NCI-H345 (cell line): Measurements from ENCODE around the gene FGF22.
"Not testable (repeated sequence)": the region's sequence is repeated elsewhere in the genome, so short reads cannot be mapped to it uniquely, and the experiment has no call there.

Experiments used
- DNase-seq: peaks from one replicate; lab custom pipeline; 2025; lab: John Stamatoyannopoulos, UW

FGF22 gene

DNA sequence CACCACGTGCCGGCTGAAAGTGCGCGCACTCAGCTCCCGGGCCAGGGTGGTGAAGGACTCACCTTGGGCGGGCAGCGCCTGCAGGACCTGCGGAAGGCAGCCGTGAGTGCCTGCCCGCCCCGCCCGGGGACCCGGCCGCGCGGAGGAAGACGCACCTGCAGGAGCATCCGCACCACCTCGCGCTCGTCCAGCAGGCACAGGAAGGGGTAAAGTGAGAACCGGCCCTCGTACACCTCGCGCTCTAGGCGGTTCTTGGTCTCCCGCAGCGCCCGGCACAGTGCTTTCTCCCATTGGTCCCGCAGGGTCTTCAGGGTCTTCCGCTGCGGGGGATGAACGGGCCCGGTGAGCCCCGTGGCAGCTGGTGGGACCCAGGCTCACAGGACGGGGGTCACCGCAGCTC, 17.0 kb upstream of the FGF22 start:
- DNase-seq, result no peak

GRCh38 chr19:623175-623916, 16.3 kb upstream of the FGF22 start:
- no peak for DNase-seq

DNA sequence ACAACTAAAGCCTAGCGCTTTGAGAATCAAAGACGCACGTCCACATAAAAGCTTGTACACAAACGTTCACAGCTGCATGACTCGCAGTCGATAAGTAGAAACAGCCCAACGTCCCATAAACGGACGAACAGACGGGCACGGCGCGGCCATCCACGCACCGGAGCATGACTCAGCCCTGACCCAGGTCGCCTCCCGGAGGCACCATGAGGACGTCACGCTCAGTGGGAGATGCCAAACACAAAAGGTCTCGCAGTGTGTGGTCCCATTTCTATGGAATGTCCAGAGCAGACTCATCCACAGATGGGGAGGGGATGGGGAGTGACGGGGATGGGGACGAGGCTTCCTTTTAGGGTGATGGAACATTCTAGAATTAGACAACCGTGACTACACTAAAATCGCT, 15.7 kb upstream of the FGF22 start:
- DNase-seq, result no peak

GRCh38 chr19:624433-625109, 15.1 kb upstream of the FGF22 start:
- DNase-seq, result no peak

GRCh38 chr19:625257-625656, 14.4 kb upstream of the FGF22 start:
- no peak for DNase-seq

DNA sequence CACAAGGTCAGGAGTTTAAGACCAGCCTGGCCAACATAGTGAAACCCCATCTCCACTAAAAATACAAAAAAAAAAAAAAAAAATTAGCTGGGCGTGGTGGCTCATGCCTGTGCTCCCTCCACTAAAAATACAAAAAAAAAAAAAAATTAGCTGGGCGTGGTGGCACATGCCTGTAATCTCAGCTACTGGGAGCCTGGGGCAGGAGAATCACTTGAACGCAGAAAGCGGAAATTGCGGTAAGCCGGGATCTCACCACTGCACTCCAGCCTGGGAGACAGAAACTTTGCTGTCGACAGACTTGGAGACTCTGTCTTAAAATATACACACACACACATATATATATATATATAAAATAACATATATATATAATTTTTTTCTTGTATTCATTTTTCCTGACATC, 13.1 kb upstream of the FGF22 start:
- DNase-seq, result not testable (repeated sequence)

GRCh38 chr19:628168-628567, 11.5 kb upstream of the FGF22 start:
- DNase-seq, result no peak

DNA sequence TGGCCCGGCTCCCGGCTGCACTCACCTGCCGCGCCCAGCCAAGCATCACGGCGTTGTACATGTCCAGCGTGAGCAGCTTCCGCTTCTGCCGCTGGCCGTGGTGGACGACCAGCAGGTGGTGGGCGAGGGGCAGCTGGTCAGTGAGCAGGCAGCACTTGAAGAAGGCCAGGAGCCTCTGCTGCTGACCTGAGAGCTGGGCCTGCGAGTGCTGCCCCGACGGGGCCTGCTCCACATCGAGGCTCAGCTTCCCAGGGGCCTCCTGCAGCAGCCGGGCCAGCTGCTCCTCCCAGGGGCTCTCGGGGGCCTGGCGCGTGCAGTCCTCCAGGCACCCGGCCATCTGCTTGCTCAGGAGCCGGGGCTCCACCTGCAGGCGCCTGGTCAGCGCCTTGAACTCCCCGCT, 10.2 kb upstream of the FGF22 start:
- not testable (repeated sequence) for DNase-seq

- DNase-seq, result no peak
Measured at GRCh38 chr19:629961-630714, 9.5 kb upstream of the FGF22 start.

DNA sequence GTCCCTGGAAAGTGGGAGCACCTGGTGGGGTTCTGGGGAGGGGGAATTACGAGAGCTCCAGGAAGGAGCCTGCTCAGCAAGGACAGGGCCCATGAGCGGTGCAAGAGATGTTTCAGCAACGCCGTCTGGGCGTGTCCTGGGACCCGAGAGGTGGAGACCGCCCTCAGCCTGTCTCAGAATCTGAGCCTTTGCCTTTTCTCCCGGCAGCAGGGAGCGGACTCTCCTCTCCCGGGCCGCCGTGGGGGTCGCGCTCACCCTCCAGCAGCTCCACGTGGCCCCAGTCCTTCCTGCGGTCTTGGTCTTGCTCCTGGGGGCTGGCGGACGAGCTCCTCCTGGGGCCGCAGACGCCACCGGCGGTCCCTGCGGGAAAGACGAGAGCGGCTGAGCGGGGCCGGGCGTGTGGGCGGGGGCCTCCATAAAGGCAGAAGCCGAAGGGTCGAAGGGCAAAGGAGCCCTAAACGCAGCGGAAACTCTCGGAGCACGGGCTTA, 7.1 kb upstream of the FGF22 start:
- no peak for DNase-seq

DNA sequence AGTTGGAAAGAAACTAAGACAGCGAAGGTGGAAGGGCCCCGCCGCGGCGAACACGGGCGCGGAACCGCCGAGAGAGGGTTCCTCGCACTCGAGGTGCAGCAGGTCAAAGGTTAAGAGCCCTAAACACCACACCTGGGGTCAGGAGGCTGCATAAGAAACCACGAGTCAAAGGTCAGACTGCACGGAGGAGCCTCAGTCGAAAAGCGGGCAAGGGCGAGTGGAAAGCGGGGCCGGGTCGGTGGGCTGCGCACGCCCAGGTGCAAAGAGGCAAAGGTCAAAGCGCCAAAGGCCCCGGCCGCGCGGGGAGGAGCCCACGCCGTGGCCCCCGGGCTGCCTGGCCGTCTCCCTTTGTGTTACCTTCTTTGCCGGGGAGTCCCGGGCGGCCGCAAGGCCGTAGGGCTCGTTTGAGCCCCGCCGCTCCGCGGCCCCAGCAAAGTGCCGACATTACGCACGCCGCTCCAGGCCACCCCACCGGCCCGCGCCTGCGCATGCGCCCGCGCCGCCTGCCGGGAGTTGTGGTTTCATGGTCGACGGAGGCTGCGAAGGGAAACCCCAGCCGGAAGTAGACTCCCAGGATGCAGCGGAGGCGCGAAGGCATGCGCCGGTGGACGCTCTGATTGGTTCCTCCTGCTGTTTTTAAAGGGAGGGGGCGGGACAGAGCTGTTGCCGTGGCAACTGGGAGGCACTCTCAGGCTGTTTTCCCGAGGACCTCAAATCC, 6.5 kb upstream of the FGF22 start, which contains the start of gene POLRMT:
Gene POLRMT, minus strand, starts transcription at position 470 of the 718 bp plus-strand sequence. Its CDS starts 25 bp downstream, at position 445.
- peak; percentile 98 for DNase-seq

DNA sequence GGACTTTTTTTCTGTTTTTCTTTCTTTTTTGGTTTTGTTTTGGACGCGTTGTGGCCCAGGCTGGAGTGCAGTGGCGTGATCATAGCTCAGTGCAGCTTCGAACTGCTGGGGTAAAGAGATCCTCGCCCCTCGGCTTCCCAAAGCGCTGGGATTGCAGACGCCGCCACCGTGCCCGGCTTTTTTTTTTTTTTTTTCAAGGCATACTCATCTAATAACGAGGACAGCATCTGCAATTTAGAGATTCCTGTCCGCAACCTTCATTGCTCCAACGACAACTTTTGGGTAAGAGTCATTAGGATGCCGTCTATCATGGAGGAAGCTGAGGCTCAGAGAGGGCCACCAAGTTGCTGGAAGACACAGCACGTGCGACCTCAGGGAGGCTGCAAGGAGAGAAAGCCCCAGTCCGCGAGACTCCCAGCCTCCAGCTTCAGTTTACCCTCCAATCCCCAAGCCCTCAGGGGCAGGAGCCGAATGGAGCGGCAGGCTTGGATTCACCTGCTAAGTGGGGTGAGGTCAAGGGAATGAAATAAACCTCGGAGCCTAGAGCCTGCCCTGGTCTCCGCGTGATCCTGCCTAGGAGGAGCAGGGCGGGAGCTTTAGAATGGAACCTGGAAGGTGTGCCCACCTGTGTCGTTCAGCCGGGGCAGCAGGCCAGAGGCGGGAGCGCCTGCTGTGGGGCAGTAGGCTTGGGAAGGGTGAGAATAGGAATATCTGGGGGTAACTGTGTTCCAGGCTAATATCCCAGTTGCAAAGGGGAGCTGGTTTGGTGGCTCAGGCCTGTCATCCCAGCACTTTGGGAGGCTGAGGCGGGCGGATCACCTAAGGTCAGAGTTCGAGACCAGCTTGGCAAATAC, 5.7 kb upstream of the FGF22 start:
- no peak for DNase-seq

- DNase-seq, result no peak
Measured at GRCh38 chr19:634975-635652, 4.6 kb upstream of the FGF22 start.

DNA sequence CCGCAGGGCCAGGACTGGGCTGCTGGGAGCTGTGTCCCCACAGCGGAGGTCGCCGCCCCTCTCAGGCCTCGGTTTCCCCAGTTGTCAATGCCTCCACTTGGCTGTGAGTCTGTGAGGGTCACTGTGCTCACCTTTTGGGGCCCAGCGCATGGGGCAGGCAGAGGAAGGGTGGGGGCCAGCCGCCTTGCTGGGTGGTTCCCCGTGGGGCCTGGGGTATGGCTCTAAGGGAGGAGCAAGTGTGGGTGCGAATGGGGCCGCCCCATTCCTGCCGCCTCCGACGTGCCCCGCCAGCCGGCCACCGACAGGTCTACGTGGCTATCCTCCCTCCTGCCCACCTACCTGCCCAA, 800 bp upstream of the FGF22 start:
- no peak for DNase-seq

DNA sequence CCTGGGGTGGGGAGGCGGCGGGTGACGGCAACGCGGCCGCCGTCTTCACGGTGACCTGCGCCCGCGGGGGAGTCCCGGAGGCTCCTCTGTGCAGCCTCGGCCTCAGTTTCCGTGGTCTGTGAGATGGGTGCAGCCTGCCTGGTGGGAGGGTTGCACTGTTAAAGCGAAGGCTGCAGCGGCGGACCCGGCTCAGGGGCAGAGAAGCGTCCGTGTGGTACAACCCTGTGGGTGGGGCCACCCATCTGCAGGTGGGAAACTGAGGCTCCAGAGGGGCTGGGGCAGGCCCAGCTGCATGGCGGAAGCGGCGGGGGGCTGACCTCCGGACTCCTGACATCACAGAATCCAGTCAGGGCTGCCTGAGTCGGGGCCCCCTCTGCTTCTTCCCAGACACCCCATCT, 481 bp downstream of the FGF22 start:
- DNase-seq, result no peak

DNA sequence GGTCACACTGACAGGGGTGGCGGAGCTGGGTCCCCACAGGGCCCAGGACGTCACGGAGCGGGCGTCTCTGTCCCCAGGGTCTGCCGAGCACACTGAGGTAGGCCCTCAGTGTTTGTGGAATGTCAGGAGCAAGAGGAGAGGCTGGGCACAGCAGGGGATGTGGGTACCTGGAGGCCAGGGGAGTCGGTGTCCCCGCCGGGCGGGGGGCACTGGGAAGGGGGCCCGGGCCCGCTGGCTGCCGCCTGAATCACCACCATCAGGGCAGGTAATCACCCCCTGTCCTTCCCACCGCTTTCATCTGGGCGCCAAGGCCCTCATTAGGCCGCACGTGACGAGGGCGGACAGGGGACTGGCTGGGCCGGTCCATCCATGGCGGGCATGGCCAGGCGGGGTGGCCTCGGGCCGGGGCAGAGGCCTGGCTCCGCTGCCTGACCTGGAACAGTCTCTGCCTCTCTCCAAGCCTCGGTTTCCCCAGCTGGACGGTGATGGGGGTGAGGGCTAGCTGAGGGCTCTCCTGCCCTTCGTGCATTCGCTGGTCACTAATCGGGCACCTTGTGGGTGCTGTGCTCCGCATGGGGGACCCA, 1.0 kb downstream of the FGF22 start:
- no peak for DNase-seq

GRCh38 chr19:641702-642101, 2.0 kb downstream of the FGF22 start:
- no peak for DNase-seq

- no peak for DNase-seq
Measured at GRCh38 chr19:642767-643727, 3.4 kb downstream of the FGF22 start.

DNA sequence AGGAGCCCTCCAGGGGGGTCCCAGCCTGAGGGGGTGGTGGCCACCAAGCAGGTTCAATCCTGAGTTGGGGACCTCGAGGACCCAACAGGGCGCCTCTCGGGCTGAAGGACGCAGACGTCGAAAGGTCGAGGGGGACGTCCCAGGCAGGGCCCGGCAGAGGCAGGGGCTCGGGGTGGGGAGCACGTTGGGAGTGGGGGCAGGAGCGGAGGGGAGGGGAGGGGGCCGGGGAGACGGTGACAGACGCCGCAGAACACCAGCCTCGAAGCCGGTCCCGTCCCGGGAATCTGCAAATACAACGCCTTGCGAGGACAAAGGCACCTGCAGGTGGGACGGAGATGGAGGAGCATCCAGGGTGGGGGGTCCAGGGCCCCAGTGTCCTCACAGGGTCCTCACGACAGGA, 4.1 kb downstream of the FGF22 start:
- no peak for DNase-seq
